ENCODE data around the gene CFDP1.
A peak's percentile ranks its signal among the peaks of the same experiment; 100 is the strongest.

GRCh38 chr16:75250089-75250808 is 183.1 kb downstream of the CFDP1 start:
- TF ChIP-seq, protein P1, sequence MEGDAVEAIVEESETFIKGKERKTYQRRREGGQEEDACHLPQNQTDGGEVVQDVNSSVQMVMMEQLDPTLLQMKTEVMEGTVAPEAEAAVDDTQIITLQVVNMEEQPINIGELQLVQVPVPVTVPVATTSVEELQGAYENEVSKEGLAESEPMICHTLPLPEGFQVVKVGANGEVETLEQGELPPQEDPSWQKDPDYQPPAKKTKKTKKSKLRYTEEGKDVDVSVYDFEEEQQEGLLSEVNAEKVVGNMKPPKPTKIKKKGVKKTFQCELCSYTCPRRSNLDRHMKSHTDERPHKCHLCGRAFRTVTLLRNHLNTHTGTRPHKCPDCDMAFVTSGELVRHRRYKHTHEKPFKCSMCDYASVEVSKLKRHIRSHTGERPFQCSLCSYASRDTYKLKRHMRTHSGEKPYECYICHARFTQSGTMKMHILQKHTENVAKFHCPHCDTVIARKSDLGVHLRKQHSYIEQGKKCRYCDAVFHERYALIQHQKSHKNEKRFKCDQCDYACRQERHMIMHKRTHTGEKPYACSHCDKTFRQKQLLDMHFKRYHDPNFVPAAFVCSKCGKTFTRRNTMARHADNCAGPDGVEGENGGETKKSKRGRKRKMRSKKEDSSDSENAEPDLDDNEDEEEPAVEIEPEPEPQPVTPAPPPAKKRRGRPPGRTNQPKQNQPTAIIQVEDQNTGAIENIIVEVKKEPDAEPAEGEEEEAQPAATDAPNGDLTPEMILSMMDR (IDR thresholded peaks at IDR 0.05), result no peak
- peak in 2 of 3 donors; percentile 78 to 83 for TF ChIP-seq POLR2AphosphoS5 (IDR thresholded peaks at IDR 0.05)
- TF ChIP-seq EP300 (IDR thresholded peaks at IDR 0.05), result no peak
